ENCODE results near the gene COL11A2. TPM values are rescaled to one million over a fixed set of nuclear protein-coding genes. Genes with fewer than 3 reads are reported as not detected.

The COL11A2 gene
- total RNA-seq, 2 experiments from 2014 or later, result 2.8 to 3.0 TPM

DNA sequence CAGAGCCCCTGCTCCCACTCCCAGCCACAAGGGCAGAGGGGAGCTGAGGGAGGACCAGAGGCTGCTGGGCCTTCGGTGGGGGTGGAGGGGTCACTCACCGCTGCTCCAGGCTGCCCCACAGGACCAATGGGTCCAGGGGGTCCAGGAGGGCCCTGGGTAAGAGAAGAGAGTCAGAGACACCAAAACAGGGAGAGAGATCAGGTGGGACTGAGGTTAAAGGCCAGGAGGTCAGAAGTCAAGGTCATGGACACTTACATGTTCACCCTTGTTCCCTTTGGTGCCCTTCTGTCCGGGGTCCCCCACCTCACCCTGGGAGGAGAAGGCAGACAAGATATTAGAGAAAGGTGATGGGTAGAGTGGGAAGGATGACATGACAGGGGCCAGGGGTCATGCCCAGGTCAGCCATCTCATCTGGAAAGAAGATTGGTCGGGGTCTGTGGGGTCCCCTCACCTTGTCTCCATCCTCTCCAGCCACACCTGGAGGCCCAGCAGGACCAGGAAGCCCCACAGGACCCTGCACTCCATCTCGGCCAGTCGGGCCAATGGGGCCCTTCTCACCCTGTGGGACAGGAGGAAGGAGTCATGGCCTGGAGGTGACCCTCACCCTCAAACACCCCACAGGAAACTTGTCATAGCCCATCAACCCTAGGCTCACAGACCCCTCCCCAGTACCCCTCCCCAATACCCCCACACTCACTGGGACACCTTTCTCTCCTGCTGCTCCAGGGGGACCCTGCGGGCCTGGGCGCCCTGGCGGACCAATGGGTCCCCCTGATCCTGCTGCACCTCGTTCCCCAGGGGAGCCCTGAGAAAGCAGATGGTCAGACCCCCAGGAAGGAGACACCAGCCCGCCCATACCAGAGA is 21.0 kb downstream of the COL11A2 start:
- TF ChIP-seq CTCF (IDR thresholded peaks at IDR 0.05), result no peak
- no peak overlapping the region for H3K4me3 ChIP-seq (ENCODE audit: low read length)
- no peak overlapping the region for H3K27ac Mint-ChIP-seq
- ChIA-PET POLR2A (interaction anchor here (1.1 kb wide), 1 partner anchor 200 kb away, joined by 3 read pairs; no protein-coding TSS in a partner anchor), CTCF (no interaction called here)
- H3K36me3 Mint-ChIP-seq (ENCODE audit: low read depth), result no peaks in the 10 kb centered on the region
- H3K27me3 Mint-ChIP-seq, result peaks cover 11% of the 10 kb centered on the region
- peaks cover 0 to 3% of the 10 kb centered on the region in 2 experiments for H3K27me3 ChIP-seq (ENCODE audit: control insufficient read depth in 1 of 2, insufficient read depth in 2 of 2, low read length in 2 of 2)
- no peaks in the 10 kb centered on the region for H3K4me1 ChIP-seq (ENCODE audit: insufficient read depth, low read length)
- intact Hi-C loops (cut with DNase I, micrococcal nuclease), result no loop called here
- H3K27ac ChIP-seq (ENCODE audit: low read depth in 1 of 2, low read length in 2 of 2), result no peak overlapping the region
- no peak for DNase-seq
- no peaks in the 10 kb centered on the region for H3K36me3 ChIP-seq (ENCODE audit: insufficient read depth, low read length)
- no peak overlapping the region for H3K4me3 Mint-ChIP-seq
- H3K9me3 ChIP-seq (ENCODE audit: control insufficient read depth in 1 of 2, insufficient read depth in 1 of 2, low read length in 2 of 2), result no peaks in the 10 kb centered on the region
- no peak for ATAC-seq (ENCODE audit: poor library complexity)
- H3K4me1 Mint-ChIP-seq (ENCODE audit: low read depth), result no peaks in the 10 kb centered on the region
- H3K9me3 Mint-ChIP-seq, result no peaks in the 10 kb centered on the region

DNA sequence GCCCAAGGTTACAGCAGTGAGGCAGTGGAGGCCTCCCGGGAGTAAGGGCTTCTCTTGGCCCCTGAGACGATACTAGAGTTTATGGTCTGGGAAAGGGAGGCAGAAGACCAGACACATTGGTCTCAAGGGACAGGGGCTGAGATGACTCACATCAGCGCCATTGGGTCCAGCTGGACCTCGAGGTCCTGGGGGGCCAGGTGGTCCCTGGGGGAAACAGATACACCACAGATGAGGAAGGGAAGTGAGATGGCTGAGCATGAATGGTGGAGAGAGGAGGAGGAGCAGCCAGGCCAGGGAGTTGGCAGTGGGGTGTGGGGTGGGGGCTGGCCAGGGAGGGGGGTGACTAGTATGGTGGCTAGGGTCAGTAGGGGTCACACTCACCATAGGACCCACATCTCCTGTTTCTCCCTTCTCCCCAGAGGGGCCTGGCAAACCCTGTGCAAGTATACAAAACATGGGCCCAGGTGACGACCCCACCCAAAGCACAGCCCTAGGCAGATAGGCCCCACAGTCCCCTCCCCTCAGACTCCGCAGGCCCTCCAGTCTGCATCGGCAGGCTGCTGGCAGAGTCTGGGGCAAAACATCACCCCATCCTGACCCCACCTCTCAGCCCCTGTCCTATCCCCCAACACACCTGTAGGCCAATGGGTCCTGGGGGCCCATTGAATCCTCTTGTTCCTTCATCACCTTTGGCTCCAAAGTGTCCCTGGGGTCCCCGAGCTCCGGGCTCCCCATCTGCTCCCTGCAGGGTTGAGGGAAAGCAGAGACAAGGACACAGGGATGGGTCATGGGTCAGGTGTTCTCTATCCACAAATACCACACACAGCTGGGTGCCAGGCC is 21.9 kb downstream of the COL11A2 start:
- POLR2A ChIA-PET, result no interaction called here
- no peak overlapping the region for H3K27ac Mint-ChIP-seq
- ATAC-seq (ENCODE audit: poor library complexity), result no peak
- Histone ChIP-seq H3K36me3 (ENCODE audit: insufficient read depth, low read length) (no peaks in the 10 kb centered on the region), H3K27ac (ENCODE audit: low read depth in 1 of 2, low read length in 2 of 2) (no peak overlapping the region), H3K27me3 (ENCODE audit: control insufficient read depth in 1 of 2, insufficient read depth in 2 of 2, low read length in 2 of 2) (peaks cover 0 to 3% of the 10 kb centered on the region in 2 experiments), H3K4me1 (ENCODE audit: insufficient read depth, low read length) (no peaks in the 10 kb centered on the region), H3K4me3 (ENCODE audit: low read length) (no peak overlapping the region), H3K9me3 (ENCODE audit: control insufficient read depth in 1 of 2, insufficient read depth in 1 of 2, low read length in 2 of 2) (no peaks in the 10 kb centered on the region)
- no peak for DNase-seq
- intact Hi-C loops (cut with DNase I, micrococcal nuclease), result no loop called here
- H3K27me3 Mint-ChIP-seq, result peaks cover 9% of the 10 kb centered on the region
- H3K36me3 Mint-ChIP-seq (ENCODE audit: low read depth), result no peaks in the 10 kb centered on the region
- CTCF ChIA-PET, result no interaction called here
- no peak for TF ChIP-seq CTCF (IDR thresholded peaks at IDR 0.05)
- H3K4me3 Mint-ChIP-seq, result no peak overlapping the region
- no peaks in the 10 kb centered on the region for H3K9me3 Mint-ChIP-seq
- no peaks in the 10 kb centered on the region for H3K4me1 Mint-ChIP-seq (ENCODE audit: low read depth)

DNA sequence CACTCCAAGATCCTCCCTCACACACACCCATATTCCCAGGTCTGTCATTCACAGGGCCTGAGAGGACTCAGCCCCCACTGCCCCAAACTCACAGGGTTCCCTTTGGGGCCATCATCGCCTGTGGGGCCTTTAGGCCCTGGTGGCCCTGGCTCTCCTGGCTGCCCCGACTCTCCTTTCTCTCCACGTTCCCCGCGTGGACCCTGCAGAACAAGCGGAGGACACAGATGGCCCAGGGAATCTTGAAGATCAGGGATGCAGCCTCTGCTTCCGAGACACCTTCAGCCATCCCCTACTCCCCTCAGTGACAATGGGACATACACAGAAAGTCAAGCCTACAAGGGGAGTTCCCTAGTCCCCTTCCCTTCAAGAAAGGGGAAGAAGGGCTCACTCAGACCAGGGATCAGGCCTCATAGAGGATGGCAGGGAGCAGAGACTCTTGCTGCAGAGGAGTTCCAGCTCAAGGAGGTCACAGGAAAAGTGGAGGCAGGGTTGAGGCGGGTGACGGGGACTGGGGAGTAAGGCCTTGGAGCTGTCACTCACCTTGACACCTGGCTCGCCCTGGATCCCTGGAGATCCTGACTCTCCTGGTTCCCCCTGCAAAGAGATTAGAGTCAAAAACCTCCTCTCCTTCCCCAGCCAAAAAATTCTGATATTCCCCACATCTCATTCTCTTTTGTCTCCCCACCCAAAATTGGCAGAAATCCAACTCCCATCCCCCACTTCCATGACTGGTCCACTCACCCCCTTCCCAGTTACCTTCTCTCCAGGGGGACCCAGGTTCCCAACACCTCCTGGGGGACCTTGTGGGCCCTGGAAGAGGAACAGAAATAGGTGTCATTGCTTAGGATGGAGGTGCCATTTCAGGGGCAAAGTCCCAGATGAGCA is 22.7 kb downstream of the COL11A2 start:
- no peaks in the 10 kb centered on the region for H3K9me3 ChIP-seq (ENCODE audit: control insufficient read depth in 1 of 2, insufficient read depth in 1 of 2, low read length in 2 of 2)
- POLR2A ChIA-PET, result no interaction called here
- H3K36me3 ChIP-seq (ENCODE audit: insufficient read depth, low read length), result no peaks in the 10 kb centered on the region
- H3K27me3 ChIP-seq (ENCODE audit: control insufficient read depth in 1 of 2, insufficient read depth in 2 of 2, low read length in 2 of 2), result peaks cover 0 to 3% of the 10 kb centered on the region in 2 experiments
- H3K27me3 Mint-ChIP-seq, result peaks cover under 1% of the 10 kb centered on the region
- H3K4me3 Mint-ChIP-seq, result no peak overlapping the region
- H3K4me1 Mint-ChIP-seq (ENCODE audit: low read depth), result no peaks in the 10 kb centered on the region
- intact Hi-C loops (cut with DNase I, micrococcal nuclease), result no loop called here
- TF ChIP-seq CTCF (IDR thresholded peaks at IDR 0.05), result no peak
- ATAC-seq (ENCODE audit: poor library complexity), result no peak
- H3K9me3 Mint-ChIP-seq, result no peaks in the 10 kb centered on the region
- H3K4me1 ChIP-seq (ENCODE audit: insufficient read depth, low read length), result no peaks in the 10 kb centered on the region
- H3K27ac ChIP-seq (ENCODE audit: low read depth in 1 of 2, low read length in 2 of 2), result no peak overlapping the region
- H3K36me3 Mint-ChIP-seq (ENCODE audit: low read depth), result no peaks in the 10 kb centered on the region
- no peak overlapping the region for H3K27ac Mint-ChIP-seq
- CTCF ChIA-PET, result no interaction called here
- H3K4me3 ChIP-seq (ENCODE audit: low read length), result no peak overlapping the region
- no peak for DNase-seq

All from CD4-positive, alpha-beta T cell (primary cell).